DOHH2 (cell line): Measurements from ENCODE around the gene PNMA1.

Source experiments
- H3F3A ChIP-seq: fragments of 200-600 bp; sonication (generic), shearing (Covaris generic); 2 replicates; pipeline ENCODE4 v1.6.0; 2016; ENCODE audit warnings: antibody characterized with exemption, mild to moderate bottlenecking; ENCODE audit not compliant: control insufficient read depth, insufficient read depth
- H3K27ac ChIP-seq: fragments of 200-600 bp; sonication (generic); 2 replicates; pipeline ENCODE4 v1.5.1; 2014; ENCODE audit warnings: low read depth, mild to moderate bottlenecking, low read length, moderate library complexity
- H3K27me3 ChIP-seq: fragments of 200-600 bp; sonication (generic); 2 replicates; pipeline ENCODE4 v1.6.1; 2014; ENCODE audit warnings: mild to moderate bottlenecking, low read length, mixed read lengths; ENCODE audit not compliant: control insufficient read depth
- H3K36me3 ChIP-seq: fragments of 200-600 bp; sonication (generic); 2 replicates; pipeline ENCODE4 v1.6.1; 2014; ENCODE audit warnings: mild to moderate bottlenecking, low read length, moderate library complexity, mixed read lengths; ENCODE audit not compliant: control insufficient read depth
- H3K4me1 ChIP-seq: fragments of 200-600 bp; sonication (generic); 2 replicates; pipeline ENCODE4 v1.6.1; 2014; ENCODE audit warnings: mild to moderate bottlenecking, low read length, mixed read lengths; ENCODE audit not compliant: control insufficient read depth
- H3K4me2 ChIP-seq: fragments of 200-600 bp; sonication (generic); 2 replicates; pipeline ENCODE4 v1.6.0; 2014; ENCODE audit warnings: mild to moderate bottlenecking, low read length, moderate library complexity
- H3K4me3 ChIP-seq: fragments of 200-600 bp; sonication (generic); 2 replicates; pipeline ENCODE4 v1.5.1; 2014; ENCODE audit warnings: mild to moderate bottlenecking, low read length, mixed read lengths
- H3K79me2 ChIP-seq: fragments of 200-600 bp; sonication (generic); 2 replicates; pipeline ENCODE4 v1.6.1; 2014; ENCODE audit warnings: mild to moderate bottlenecking, low read length, mixed read lengths; ENCODE audit not compliant: control insufficient read depth
- H3K9me2 ChIP-seq: fragments of 200-600 bp; sonication (generic); replicated peaks from 2 replicates; pipeline ENCODE4 v1.6.1; 2014; ENCODE audit warnings: mild to moderate bottlenecking, low read length, mixed read lengths; ENCODE audit not compliant: control insufficient read depth
- H3K9me3 ChIP-seq: fragments of 200-600 bp; sonication (generic); 2 replicates; pipeline ENCODE4 v1.6.1; 2014; ENCODE audit warnings: antibody characterized with exemption, low read length, mixed read lengths; ENCODE audit not compliant: control insufficient read depth, insufficient read depth
- H4K20me1 ChIP-seq: fragments of 200-600 bp; sonication (generic); 2 replicates; pipeline ENCODE4 v1.6.0; 2014; ENCODE audit warnings: low read depth, mild to moderate bottlenecking, antibody characterized with exemption, low read length, moderate library complexity; ENCODE audit not compliant: control insufficient read depth, insufficient read depth
- EZH2phosphoT487 ChIP-seq: fragments of 200-600 bp; sonication (generic); IDR thresholded peaks from 2 replicates; pipeline ENCODE4 v1.6.1; 2017; ENCODE audit warnings: borderline replicate concordance, mild to moderate bottlenecking, antibody characterized with exemption, low read length, moderate library complexity, mixed read lengths
- TF ChIP-seq, protein P1 (sequence below): fragments of 200-600 bp; sonication (generic); IDR thresholded peaks from one replicate; pipeline ENCODE4 v1.5.1; 2014; ENCODE audit warnings: antibody characterized with exemption, mild to moderate bottlenecking, low read depth, low read length; ENCODE audit not compliant: poor library complexity, severe bottlenecking

Gene PNMA1

GRCh38 chr14:73739174-73739898, 25.2 kb upstream of the PNMA1 start:
- Histone ChIP-seq H3K4me1 (peaks cover 36% of the 10 kb centered on the region), H4K20me1 (peaks cover 33% of the 10 kb centered on the region), H3K27me3 (no peaks in the 10 kb centered on the region), H3K9me2 (no peaks in the 10 kb centered on the region), H3F3A (peaks cover 30% of the 10 kb centered on the region), H3K27ac (no peak overlapping the region), H3K79me2 (peaks cover 89% of the 10 kb centered on the region), H3K4me3 (no peak overlapping the region), H3K4me2 (no peak overlapping the region), H3K36me3 (peaks cover 79% of the 10 kb centered on the region), H3K9me3 (no peaks in the 10 kb centered on the region)
- TF ChIP-seq, protein P1, sequence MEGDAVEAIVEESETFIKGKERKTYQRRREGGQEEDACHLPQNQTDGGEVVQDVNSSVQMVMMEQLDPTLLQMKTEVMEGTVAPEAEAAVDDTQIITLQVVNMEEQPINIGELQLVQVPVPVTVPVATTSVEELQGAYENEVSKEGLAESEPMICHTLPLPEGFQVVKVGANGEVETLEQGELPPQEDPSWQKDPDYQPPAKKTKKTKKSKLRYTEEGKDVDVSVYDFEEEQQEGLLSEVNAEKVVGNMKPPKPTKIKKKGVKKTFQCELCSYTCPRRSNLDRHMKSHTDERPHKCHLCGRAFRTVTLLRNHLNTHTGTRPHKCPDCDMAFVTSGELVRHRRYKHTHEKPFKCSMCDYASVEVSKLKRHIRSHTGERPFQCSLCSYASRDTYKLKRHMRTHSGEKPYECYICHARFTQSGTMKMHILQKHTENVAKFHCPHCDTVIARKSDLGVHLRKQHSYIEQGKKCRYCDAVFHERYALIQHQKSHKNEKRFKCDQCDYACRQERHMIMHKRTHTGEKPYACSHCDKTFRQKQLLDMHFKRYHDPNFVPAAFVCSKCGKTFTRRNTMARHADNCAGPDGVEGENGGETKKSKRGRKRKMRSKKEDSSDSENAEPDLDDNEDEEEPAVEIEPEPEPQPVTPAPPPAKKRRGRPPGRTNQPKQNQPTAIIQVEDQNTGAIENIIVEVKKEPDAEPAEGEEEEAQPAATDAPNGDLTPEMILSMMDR, result no peak
- no peak for TF ChIP-seq EZH2phosphoT487

- no peak overlapping the region for H3K4me3 ChIP-seq
- no peak overlapping the region for H3K27ac ChIP-seq
- no peak overlapping the region for H3K4me2 ChIP-seq
- no peak for TF ChIP-seq EZH2phosphoT487
- TF ChIP-seq, protein P1, result no peak
- peaks cover 85% of the 10 kb centered on the region for H3K79me2 ChIP-seq
- H3K27me3 ChIP-seq, result no peaks in the 10 kb centered on the region
- no peaks in the 10 kb centered on the region for H3K9me2 ChIP-seq
- peaks cover 29% of the 10 kb centered on the region for H3K4me1 ChIP-seq
- no peaks in the 10 kb centered on the region for H3K9me3 ChIP-seq
- H4K20me1 ChIP-seq, result peaks cover 29% of the 10 kb centered on the region
- H3F3A ChIP-seq, result peaks cover 26% of the 10 kb centered on the region
- peaks cover 80% of the 10 kb centered on the region for H3K36me3 ChIP-seq
Measured at GRCh38 chr14:73738518-73739173, 24.5 kb upstream of the PNMA1 start.

DNA sequence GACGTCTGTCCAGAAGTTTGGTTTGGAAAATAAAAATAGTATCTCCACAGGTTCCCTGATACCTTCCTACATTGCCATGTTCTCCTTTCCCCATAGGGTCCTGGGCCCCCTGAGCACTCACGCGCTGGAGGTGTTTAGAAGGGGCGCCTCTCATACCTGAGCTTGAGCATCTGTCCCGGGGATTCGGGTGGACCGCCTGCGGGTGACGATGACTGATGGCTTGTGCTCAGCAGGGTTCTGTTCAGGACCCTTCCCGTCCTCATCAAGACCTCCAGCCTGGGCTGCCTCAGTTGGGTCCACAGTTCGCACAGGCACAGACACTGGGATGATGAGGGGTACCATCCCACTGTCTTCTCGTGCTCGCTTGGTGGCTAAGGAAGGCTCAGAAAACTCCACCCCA, 22.7 kb upstream of the PNMA1 start:
- Histone ChIP-seq H3K9me2 (no peaks in the 10 kb centered on the region), H3K27ac (no peak overlapping the region), H3K4me1 (peaks cover 11% of the 10 kb centered on the region), H3K9me3 (no peaks in the 10 kb centered on the region), H3F3A (peaks cover 16% of the 10 kb centered on the region), H4K20me1 (peaks cover 24% of the 10 kb centered on the region), H3K4me3 (no peak overlapping the region), H3K79me2 (peaks cover 74% of the 10 kb centered on the region), H3K36me3 (peaks cover 80% of the 10 kb centered on the region), H3K27me3 (no peaks in the 10 kb centered on the region), H3K4me2 (no peak overlapping the region)
- no peak for TF ChIP-seq EZH2phosphoT487
- TF ChIP-seq, protein P1, result no peak
